CD4-positive, alpha-beta T cell (primary cell): ENCODE measurements around the gene PITPNB. TPM values are rescaled to one million over a fixed set of nuclear protein-coding genes. Genes with fewer than 3 reads are reported as not detected.

Source experiments
- ATAC-seq: fragments of 200-7000 bp; cut with Tn5 transposase; one replicate; pipeline ENCODE4 v1.10.0; 2022; ENCODE audit warnings: mild to moderate bottlenecking; ENCODE audit not compliant: poor library complexity
- CTCF ChIA-PET: fragments of 350-600 bp; sonication (Branson Sonifier 250); formaldehyde crosslinking; loops from one replicate; lab custom pipeline; 2021; ENCODE audit warnings: antibody characterized with exemption, inconsistent platforms; lab: Charles Lee
- POLR2A ChIA-PET: fragments of 350-600 bp; sonication (Branson Sonifier 250); formaldehyde crosslinking; loops from one replicate; lab custom pipeline; 2021; ENCODE audit warnings: antibody characterized with exemption, inconsistent platforms; lab: Charles Lee
- DNase-seq, 14 experiments: peaks; one replicate each; pipeline ENCODE4 v3.0.0-alpha.2; 2013 to 2020; ENCODE audit warnings: mixed read lengths in 2 of 14
- H3K27ac ChIP-seq, 2 donors: one replicate each; pipeline versions ENCODE4 v1.5.1 to v1.7.0; 2013; ENCODE audit warnings: low read length in 2 of 2, low read depth in 1 of 2, mild to moderate bottlenecking in 1 of 2
- H3K27me3 ChIP-seq, 2 experiments: 1 replicate in 1 of 2; 2 replicates in 1 of 2; pipeline versions ENCODE4 v1.6.1 to v1.7.0; 2013; ENCODE audit warnings: low read length in 2 of 2, control low read depth in 1 of 2, mild to moderate bottlenecking in 1 of 2, moderate library complexity in 1 of 2; ENCODE audit not compliant: insufficient read depth in 2 of 2, control insufficient read depth in 1 of 2
- H3K36me3 ChIP-seq: one replicate; pipeline ENCODE4 v1.6.1; 2013; ENCODE audit warnings: low read length, control low read depth; ENCODE audit not compliant: insufficient read depth
- H3K4me1 ChIP-seq: one replicate; pipeline ENCODE4 v1.6.1; 2013; ENCODE audit warnings: low read length, control low read depth; ENCODE audit not compliant: insufficient read depth
- H3K4me3 ChIP-seq: one replicate; pipeline ENCODE4 v1.5.1; 2013; ENCODE audit warnings: mild to moderate bottlenecking, low read length, moderate library complexity
- H3K9me3 ChIP-seq, 2 experiments: 1 replicate in 1 of 2; 2 replicates in 1 of 2; pipeline versions ENCODE4 v1.6.1 to v1.7.0; 2013; ENCODE audit warnings: low read length in 2 of 2, mild to moderate bottlenecking in 2 of 2, control low read depth in 1 of 2, moderate library complexity in 1 of 2; ENCODE audit not compliant: control insufficient read depth in 1 of 2, insufficient read depth in 1 of 2
- H3K27ac Mint-ChIP-seq: one replicate; pipeline ENCODE4 v1.8.0; 2020; ENCODE audit warnings: mixed read lengths
- H3K27me3 Mint-ChIP-seq: one replicate; pipeline ENCODE4 v1.8.0; 2021; ENCODE audit warnings: mixed read lengths
- H3K36me3 Mint-ChIP-seq: one replicate; pipeline ENCODE4 v1.8.0; 2021; ENCODE audit warnings: low read depth, mixed read lengths
- H3K4me1 Mint-ChIP-seq: one replicate; pipeline ENCODE4 v1.8.0; 2021; ENCODE audit warnings: low read depth, mixed read lengths
- H3K4me3 Mint-ChIP-seq: one replicate; pipeline ENCODE4 v1.8.0; 2020; ENCODE audit warnings: mild to moderate bottlenecking, mixed read lengths
- H3K9me3 Mint-ChIP-seq: one replicate; pipeline ENCODE4 v1.8.0; 2020; ENCODE audit warnings: mixed read lengths
- CTCF ChIP-seq: fragments of 200-600 bp; IDR thresholded peaks from one replicate; pipeline ENCODE4 v1.8.0; 2022; ENCODE audit warnings: antibody characterized with exemption, mild to moderate bottlenecking
- intact Hi-C, 2 experiments: fragments of 100-400 bp; cut with DNase I in 1 of 2; cut with micrococcal nuclease in 1 of 2; formaldehyde crosslinking; loops; one replicate each; pipeline versions ENCODE4 v1.15.1 to v1.9.0; 2023 to 2025; cut with DNase I, micrococcal nuclease
- total RNA-seq, 174 experiments: library from RNA in 2 of 174; stranded (reverse) in 2 of 174; gene quantifications; one replicate each; pipeline ENCODE4 v1.2.3 and lab custom pipeline; 2021 to 2026

PITPNB gene
- total RNA-seq, 2 experiments from 2014 or later = 37.6 to 38.7 TPM

DNA sequence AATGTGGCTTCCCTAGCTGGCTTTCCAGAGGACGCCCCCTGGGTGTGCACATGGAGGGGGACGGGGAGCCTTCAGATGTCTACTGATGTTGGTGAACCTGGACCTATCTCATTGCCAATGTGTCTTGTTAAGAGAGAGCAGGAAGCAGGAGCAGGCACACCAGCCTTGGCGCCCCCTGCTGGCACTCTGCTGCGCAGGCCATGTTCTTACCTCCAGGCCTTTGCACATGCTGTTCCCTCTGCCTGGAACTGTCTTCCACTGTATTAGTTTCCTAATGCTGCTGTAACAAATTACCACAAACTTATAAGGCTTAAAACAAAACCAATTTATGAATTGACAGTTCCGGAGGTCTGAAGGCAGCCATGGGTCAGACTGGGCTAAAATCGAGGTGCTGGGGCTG lies 93.9 kb downstream of the PITPNB start:
- Histone ChIP-seq H3K36me3 (no peaks in the 10 kb centered on the region), H3K9me3 (peaks cover 0 to 8% of the 10 kb centered on the region in 2 experiments), H3K4me1 (no peaks in the 10 kb centered on the region), H3K4me3 (no peak overlapping the region), H3K27ac (no peak overlapping the region), H3K27me3 (no peaks in the 10 kb centered on the region)
- ChIA-PET CTCF (no interaction called here), POLR2A (no interaction called here)
- Mint-ChIP-seq H3K36me3 (no peaks in the 10 kb centered on the region), H3K27ac (no peak overlapping the region), H3K4me3 (no peak overlapping the region), H3K27me3 (no peaks in the 10 kb centered on the region), H3K4me1 (no peaks in the 10 kb centered on the region), H3K9me3 (no peaks in the 10 kb centered on the region)
- ATAC-seq = no peak
- intact Hi-C loops = no loop called here
- no peak for TF ChIP-seq CTCF
- DNase-seq = peak in 4 of 14 experiments; percentile 4 to 28 (median 15)

- Mint-ChIP-seq H3K4me1 (no peaks in the 10 kb centered on the region), H3K36me3 (no peaks in the 10 kb centered on the region), H3K9me3 (no peaks in the 10 kb centered on the region), H3K27ac (no peak overlapping the region), H3K27me3 (no peaks in the 10 kb centered on the region), H3K4me3 (no peak overlapping the region)
- ATAC-seq (no peak), DNase-seq (no peak)
- ChIA-PET POLR2A (no interaction called here), CTCF (no interaction called here)
- TF ChIP-seq CTCF = no peak
- Histone ChIP-seq H3K4me1 (no peaks in the 10 kb centered on the region), H3K36me3 (no peaks in the 10 kb centered on the region), H3K9me3 (peaks cover 0 to 11% of the 10 kb centered on the region in 2 experiments), H3K27me3 (no peaks in the 10 kb centered on the region), H3K27ac (no peak overlapping the region), H3K4me3 (no peak overlapping the region)
- intact Hi-C loops = no loop called here
Measured at GRCh38 chr22:27823221-27823620, 95.8 kb downstream of the PITPNB start.

- no peaks in the 10 kb centered on the region for H3K9me3 Mint-ChIP-seq
- no peaks in the 10 kb centered on the region for H3K4me1 Mint-ChIP-seq
- Histone ChIP-seq H3K36me3 (no peaks in the 10 kb centered on the region), H3K4me3 (no peak overlapping the region), H3K27me3 (no peaks in the 10 kb centered on the region), H3K27ac (no peak overlapping the region), H3K9me3 (peaks cover 0 to 11% of the 10 kb centered on the region in 2 experiments), H3K4me1 (no peaks in the 10 kb centered on the region)
- intact Hi-C loops = no loop called here
- DNase-seq (no peak), ATAC-seq (no peak)
- no peaks in the 10 kb centered on the region for H3K36me3 Mint-ChIP-seq
- H3K27me3 Mint-ChIP-seq = peaks cover 1% of the 10 kb centered on the region
- H3K27ac Mint-ChIP-seq = no peak overlapping the region
- ChIA-PET POLR2A (no interaction called here), CTCF (no interaction called here)
- no peak for TF ChIP-seq CTCF
- H3K4me3 Mint-ChIP-seq = no peak overlapping the region
Measured at GRCh38 chr22:27820896-27821866, 97.9 kb downstream of the PITPNB start.
